Naive thymus-derived CD4-positive, alpha-beta T cell (primary cell): ENCODE results near the gene SLC4A5. TPM values are rescaled to one million over a fixed set of nuclear protein-coding genes. Genes with fewer than 3 reads are reported as not detected.

Experiments used
- ATAC-seq: fragments of 150-1000 bp; cut with Tn5 transposase; 2 replicates; pipeline ENCODE4 v1.10.0; 2021; ENCODE audit warnings: mild to moderate bottlenecking, moderate library complexity
- CTCF ChIA-PET: fragments of 350-600 bp; sonication (Branson Sonifier 250); formaldehyde crosslinking; loops from one replicate; lab custom pipeline; 2021; ENCODE audit warnings: antibody characterized with exemption; lab: Charles Lee
- POLR2A ChIA-PET: fragments of 350-600 bp; sonication (Branson Sonifier 250); formaldehyde crosslinking; loops from one replicate; lab custom pipeline; 2021; ENCODE audit warnings: antibody characterized with exemption, inconsistent platforms; lab: Charles Lee
- DNase-seq, 9 donors: peaks; one replicate each; pipeline versions ENCODE4 v3.0.0 to v3.0.0-alpha.2; 2020 to 2022; ENCODE audit warnings: mixed read lengths in 1 of 9
- H3K27ac ChIP-seq: one replicate; pipeline ENCODE4 v1.7.0; 2013; ENCODE audit warnings: mild to moderate bottlenecking, low read depth, low read length, moderate library complexity
- H3K27me3 ChIP-seq, 2 donors: one replicate each; pipeline ENCODE4 v1.7.0; 2013; ENCODE audit warnings: low read length in 2 of 2, mild to moderate bottlenecking in 2 of 2, moderate library complexity in 2 of 2; ENCODE audit not compliant: control insufficient read depth in 2 of 2, insufficient read depth in 2 of 2
- H3K36me3 ChIP-seq, 3 experiments: 1 replicate in 2 of 3; 2 replicates in 1 of 3; pipeline ENCODE4 v1.7.0; 2013; ENCODE audit warnings: low read length in 3 of 3, mild to moderate bottlenecking in 3 of 3, moderate library complexity in 1 of 3; ENCODE audit not compliant: insufficient read depth in 3 of 3, control insufficient read depth in 2 of 3
- H3K4me1 ChIP-seq, 2 donors: one replicate each; pipeline ENCODE4 v1.7.0; 2013; ENCODE audit warnings: low read length in 2 of 2, mild to moderate bottlenecking in 2 of 2, moderate library complexity in 1 of 2; ENCODE audit not compliant: control insufficient read depth in 2 of 2, insufficient read depth in 2 of 2
- H3K4me3 ChIP-seq: 2 replicates; pipeline ENCODE4 v1.7.0; 2013; ENCODE audit warnings: mild to moderate bottlenecking, low read length
- H3K9me3 ChIP-seq, 3 experiments: 1 replicate in 2 of 3; 2 replicates in 1 of 3; pipeline ENCODE4 v1.7.0; 2013; ENCODE audit warnings: low read length in 3 of 3; ENCODE audit not compliant: control insufficient read depth in 2 of 3
- H3K27ac Mint-ChIP-seq, 9 donors: one replicate each; pipeline ENCODE4 v1.8.0; 2020 to 2022; ENCODE audit warnings: mixed read lengths in 9 of 9, mild to moderate bottlenecking in 8 of 9, moderate library complexity in 5 of 9, inconsistent platforms in 2 of 9
- H3K27me3 Mint-ChIP-seq, 5 donors: one replicate each; pipeline ENCODE4 v1.8.0; 2021 to 2022; ENCODE audit warnings: mixed read lengths in 5 of 5, mild to moderate bottlenecking in 1 of 5
- H3K36me3 Mint-ChIP-seq, 5 donors: one replicate each; pipeline ENCODE4 v1.8.0; 2020 to 2022; ENCODE audit warnings: mixed read lengths in 5 of 5, mild to moderate bottlenecking in 3 of 5, inconsistent platforms in 1 of 5
- H3K4me1 Mint-ChIP-seq, 7 donors: one replicate each; pipeline ENCODE4 v1.8.0; 2020 to 2022; ENCODE audit warnings: mixed read lengths in 7 of 7, mild to moderate bottlenecking in 3 of 7, inconsistent platforms in 1 of 7
- H3K4me3 Mint-ChIP-seq, 10 donors: one replicate each; pipeline ENCODE4 v1.8.0; 2020 to 2022; ENCODE audit warnings: mild to moderate bottlenecking in 10 of 10, mixed read lengths in 10 of 10, moderate library complexity in 6 of 10, inconsistent platforms in 2 of 10
- H3K9me3 Mint-ChIP-seq, 11 donors: one replicate each; pipeline ENCODE4 v1.8.0; 2020 to 2022; ENCODE audit warnings: mixed read lengths in 11 of 11, mild to moderate bottlenecking in 4 of 11, inconsistent platforms in 1 of 11, moderate library complexity in 1 of 11
- intact Hi-C, 2 donors: fragments of 100-400 bp; cut with micrococcal nuclease; formaldehyde crosslinking; loops; one replicate each; pipeline ENCODE4 v1.15.1; 2023
- polyA plus RNA-seq, 2 donors: library from polyadenylated mRNA; unstranded; fragments of 300-500 nt; fragmentation: Illumina TruSeq; gene quantifications; one replicate each; pipeline ENCODE4 v1.2.3, GENCODE V29; 2021
- total RNA-seq, 6 experiments: library from RNA in 5 of 6; stranded (reverse) in 5 of 6; gene quantifications; 1 replicate in 5 of 6; 2 replicates in 1 of 6; pipeline ENCODE4 v1.2.3 and lab custom pipeline; 2021 to 2026

SLC4A5 gene
- total and polyA plus RNA-seq, 7 experiments from 2014 or later, result 0.59 to 20.8 (median 14.8) TPM

DNA sequence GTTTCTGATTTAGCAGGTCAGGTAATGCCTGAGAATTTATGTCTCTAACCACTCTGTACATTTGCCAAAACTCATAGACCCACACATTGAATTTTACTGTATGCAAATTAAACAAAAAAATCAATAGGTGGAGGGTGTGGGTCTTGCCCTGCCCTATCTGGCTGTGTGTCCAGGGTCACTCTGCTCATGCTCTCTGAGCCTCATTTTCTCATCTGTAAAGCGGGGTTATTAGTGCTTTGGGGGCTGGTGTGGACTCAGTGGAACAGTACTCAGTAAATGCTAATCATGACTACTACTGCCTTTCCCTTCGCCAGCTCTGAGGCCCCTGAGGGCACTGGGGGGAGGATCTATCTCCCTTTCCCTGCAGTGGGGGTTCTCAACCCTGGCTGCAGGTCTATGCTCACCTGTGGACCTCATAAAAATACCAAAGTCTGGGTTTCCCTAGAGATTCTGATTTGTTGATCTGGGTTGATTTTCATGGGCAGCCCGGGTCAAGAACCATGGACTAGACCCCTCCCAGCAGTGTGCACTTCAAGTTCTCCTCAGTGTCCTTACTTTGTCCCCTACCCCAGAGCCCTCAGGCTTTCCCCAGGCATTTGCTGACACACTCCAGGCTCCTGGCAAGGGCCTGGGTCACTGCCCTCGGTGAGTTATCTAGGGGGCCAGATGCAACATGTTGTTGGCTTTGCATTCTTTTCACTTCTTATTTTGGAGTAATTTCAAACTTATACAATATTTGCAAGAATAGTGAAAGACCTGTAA is 117.3 kb downstream of the SLC4A5 start:
- H3K4me1 Mint-ChIP-seq, result peaks cover 0 to 9% (median 0%) of the 10 kb centered on the region in 7 donors
- Histone ChIP-seq H3K36me3 (peaks cover 0 to 5% (median 0%) of the 10 kb centered on the region in 3 experiments), H3K9me3 (no peaks in the 10 kb centered on the region), H3K27me3 (no peaks in the 10 kb centered on the region), H3K27ac (no peak overlapping the region), H3K4me1 (no peaks in the 10 kb centered on the region), H3K4me3 (no peak overlapping the region)
- no peaks in the 10 kb centered on the region for H3K9me3 Mint-ChIP-seq
- no peak for DNase-seq
- POLR2A ChIA-PET, result no interaction called here
- peaks cover 0 to 29% (median 5%) of the 10 kb centered on the region in 5 donors for H3K36me3 Mint-ChIP-seq
- CTCF ChIA-PET, result no interaction called here
- intact Hi-C loops, result no loop called here
- H3K27me3 Mint-ChIP-seq, result no peaks in the 10 kb centered on the region
- ATAC-seq, result no peak
- H3K4me3 Mint-ChIP-seq, result no peak overlapping the region
- H3K27ac Mint-ChIP-seq, result peak overlapping the region in 2 of 9 donors; percentile 1 to 33

DNA sequence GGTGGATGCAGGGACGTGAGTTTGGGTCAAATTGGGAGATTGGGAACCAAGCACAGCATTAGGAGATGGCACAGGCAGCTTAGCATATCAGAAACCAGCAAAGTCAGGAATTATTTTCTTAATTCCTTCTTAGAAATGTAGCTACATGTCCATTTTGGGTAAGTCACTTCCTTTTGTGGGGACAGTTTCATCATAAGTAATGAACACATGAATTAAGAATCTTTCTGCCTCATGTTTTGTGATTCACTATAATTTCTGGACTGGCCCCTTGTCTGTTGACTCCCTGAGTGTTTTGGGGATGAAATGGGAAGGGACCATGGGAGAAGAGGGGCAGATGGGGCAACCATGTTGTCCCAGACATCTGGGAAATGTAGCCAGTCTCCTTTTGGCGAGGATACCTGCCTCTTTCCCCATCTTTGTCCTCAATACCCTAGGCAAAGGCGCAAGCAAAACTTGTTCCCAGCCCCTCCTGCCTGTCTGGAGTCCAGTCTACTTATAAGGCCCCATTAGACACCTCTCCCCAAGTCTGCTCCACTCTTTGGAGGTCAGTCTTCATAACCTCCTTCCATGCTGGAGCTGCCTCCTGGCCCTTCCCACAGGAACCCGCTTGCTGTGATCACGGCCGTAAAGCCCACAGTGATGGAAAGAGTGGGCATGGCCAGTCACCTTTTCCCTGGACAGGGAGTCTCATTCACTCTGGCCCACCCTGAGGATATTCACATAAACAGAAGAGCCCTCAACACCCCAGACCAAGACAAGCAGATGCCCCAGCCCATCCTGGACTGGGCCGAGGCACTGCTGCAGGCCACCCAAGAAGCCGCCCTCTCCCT is 119.1 kb downstream of the SLC4A5 start:
- no peaks in the 10 kb centered on the region for H3K4me1 ChIP-seq
- no peak overlapping the region for H3K4me3 Mint-ChIP-seq
- H3K27me3 Mint-ChIP-seq, result no peaks in the 10 kb centered on the region
- H3K36me3 ChIP-seq, result peaks cover 0 to 5% (median 0%) of the 10 kb centered on the region in 3 experiments
- CTCF ChIA-PET, result no interaction called here
- H3K9me3 Mint-ChIP-seq, result no peaks in the 10 kb centered on the region
- no peak overlapping the region for H3K4me3 ChIP-seq
- POLR2A ChIA-PET, result no interaction called here
- H3K36me3 Mint-ChIP-seq, result peaks cover 0 to 29% (median 6%) of the 10 kb centered on the region in 5 donors
- peaks cover 0 to 11% (median 0%) of the 10 kb centered on the region in 7 donors for H3K4me1 Mint-ChIP-seq
- peak overlapping the region in 3 of 9 donors; percentile 37 to 68 (median 52) for H3K27ac Mint-ChIP-seq
- ATAC-seq, result no peak
- no peaks in the 10 kb centered on the region for H3K27me3 ChIP-seq
- DNase-seq, result no peak
- no peaks in the 10 kb centered on the region for H3K9me3 ChIP-seq
- H3K27ac ChIP-seq, result no peak overlapping the region
- intact Hi-C loops, result no loop called here

DNA sequence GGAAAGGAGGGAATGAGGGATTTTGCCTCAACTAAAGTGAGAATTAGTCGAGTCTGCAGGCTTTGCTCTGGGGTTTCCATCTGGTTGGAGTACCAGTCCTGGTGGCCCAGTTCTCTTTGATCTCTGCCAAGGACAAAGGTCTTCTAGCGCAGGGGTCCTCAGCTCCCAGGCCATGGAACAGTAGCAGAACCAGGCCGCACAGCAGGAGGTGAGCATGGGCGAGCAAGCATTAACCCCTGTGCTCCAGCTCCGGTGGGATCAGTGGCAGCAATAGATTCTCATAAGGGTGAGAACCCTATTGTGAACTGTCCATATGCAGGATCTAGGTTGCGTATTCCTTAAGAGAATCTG is 120.9 kb downstream of the SLC4A5 start:
- Mint-ChIP-seq H3K4me1 (peaks cover 0 to 11% (median 0%) of the 10 kb centered on the region in 7 donors), H3K27ac (peak overlapping the region in 2 of 9 donors; percentile 14 to 42), H3K4me3 (no peak overlapping the region), H3K27me3 (no peaks in the 10 kb centered on the region), H3K9me3 (no peaks in the 10 kb centered on the region), H3K36me3 (peaks cover 0 to 21% (median 8%) of the 10 kb centered on the region in 5 donors)
- ChIA-PET POLR2A (no interaction called here), CTCF (no interaction called here)
- DNase-seq (no peak), ATAC-seq (no peak)
- Histone ChIP-seq H3K36me3 (peaks cover 0 to 5% (median 0%) of the 10 kb centered on the region in 3 experiments), H3K4me1 (no peaks in the 10 kb centered on the region), H3K9me3 (no peaks in the 10 kb centered on the region), H3K4me3 (no peak overlapping the region), H3K27ac (no peak overlapping the region), H3K27me3 (no peaks in the 10 kb centered on the region)
- intact Hi-C loops, result no loop called here

DNA sequence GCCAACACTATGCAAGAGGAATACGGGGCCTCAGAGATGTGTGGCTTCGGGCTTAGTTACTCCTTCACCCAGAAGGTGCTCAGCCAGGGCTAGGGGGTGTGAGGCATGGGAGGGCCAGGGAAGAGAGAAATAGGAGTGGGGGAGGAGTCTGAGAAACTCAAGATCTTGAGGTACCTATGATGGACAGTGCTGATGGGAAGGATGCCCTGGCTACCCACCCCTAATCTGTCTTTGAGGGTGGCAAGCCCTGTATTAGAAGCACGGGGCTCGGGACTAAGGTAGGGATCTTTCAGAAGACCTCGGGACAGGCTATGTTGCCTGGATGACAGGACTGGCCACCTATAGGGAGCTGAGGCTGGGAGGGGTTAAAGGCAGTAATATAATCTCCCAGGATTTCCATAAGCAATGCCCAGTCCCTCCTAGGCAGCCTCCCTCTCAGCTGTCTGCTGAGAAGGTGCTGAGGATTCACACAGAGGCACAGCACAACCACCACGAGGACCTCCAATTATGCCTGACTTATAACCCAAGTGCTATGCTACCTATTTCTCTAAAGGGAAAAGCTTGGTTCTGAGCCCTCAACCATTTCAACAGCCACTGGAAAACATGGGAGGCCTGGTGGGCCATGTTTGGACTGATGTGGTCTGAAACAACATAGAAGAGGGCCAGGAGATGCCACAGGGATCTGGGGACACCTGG is 121.5 kb downstream of the SLC4A5 start:
- intact Hi-C loops, result no loop called here
- no peaks in the 10 kb centered on the region for H3K9me3 ChIP-seq
- H3K27ac Mint-ChIP-seq, result peak overlapping the region in 3 of 9 donors; percentile 14 to 42 (median 19)
- POLR2A ChIA-PET, result no interaction called here
- H3K36me3 Mint-ChIP-seq, result peaks cover 0 to 21% (median 9%) of the 10 kb centered on the region in 5 donors
- H3K4me1 Mint-ChIP-seq, result peaks cover 0 to 11% (median 0%) of the 10 kb centered on the region in 7 donors
- H3K27me3 Mint-ChIP-seq, result no peaks in the 10 kb centered on the region
- no peak overlapping the region for H3K4me3 ChIP-seq
- H3K27ac ChIP-seq, result no peak overlapping the region
- DNase-seq, result no peak
- ATAC-seq, result no peak
- H3K36me3 ChIP-seq, result peaks cover 0 to 7% (median 0%) of the 10 kb centered on the region in 3 experiments
- CTCF ChIA-PET, result no interaction called here
- H3K27me3 ChIP-seq, result no peaks in the 10 kb centered on the region
- no peak overlapping the region for H3K4me3 Mint-ChIP-seq
- H3K4me1 ChIP-seq, result no peaks in the 10 kb centered on the region
- H3K9me3 Mint-ChIP-seq, result no peaks in the 10 kb centered on the region

DNA sequence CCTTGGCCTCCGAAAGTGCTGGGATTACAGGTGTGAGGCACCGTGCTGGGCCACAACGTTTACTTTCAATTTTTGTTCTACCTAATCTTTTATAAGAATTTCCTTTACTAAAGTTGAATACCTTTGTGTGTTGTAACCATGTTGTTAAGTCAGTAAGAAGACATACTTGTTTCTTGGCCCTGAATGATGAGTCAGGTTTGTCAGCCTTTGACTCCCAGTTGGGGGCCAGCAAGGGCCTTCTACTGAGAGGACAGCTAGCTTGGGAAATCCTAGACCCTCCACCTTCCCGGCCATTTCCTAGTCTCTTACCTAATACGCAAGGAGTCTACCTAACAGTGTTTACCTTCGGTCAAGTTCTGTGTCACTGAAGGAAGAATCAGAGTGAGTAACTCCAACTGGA is 122.1 kb downstream of the SLC4A5 start:
- no peak overlapping the region for H3K27ac Mint-ChIP-seq
- no peak for DNase-seq
- ATAC-seq, result no peak
- Histone ChIP-seq H3K9me3 (no peaks in the 10 kb centered on the region), H3K4me1 (no peaks in the 10 kb centered on the region), H3K36me3 (peaks cover 0 to 10% (median 0%) of the 10 kb centered on the region in 3 experiments), H3K27ac (no peak overlapping the region), H3K4me3 (no peak overlapping the region), H3K27me3 (no peaks in the 10 kb centered on the region)
- no peaks in the 10 kb centered on the region for H3K27me3 Mint-ChIP-seq
- H3K4me3 Mint-ChIP-seq, result no peak overlapping the region
- POLR2A ChIA-PET, result no interaction called here
- H3K36me3 Mint-ChIP-seq, result peaks cover 0 to 17% (median 9%) of the 10 kb centered on the region in 5 donors
- CTCF ChIA-PET, result no interaction called here
- intact Hi-C loops, result no loop called here
- peaks cover 0 to 11% (median 0%) of the 10 kb centered on the region in 7 donors for H3K4me1 Mint-ChIP-seq
- H3K9me3 Mint-ChIP-seq, result no peaks in the 10 kb centered on the region

DNA sequence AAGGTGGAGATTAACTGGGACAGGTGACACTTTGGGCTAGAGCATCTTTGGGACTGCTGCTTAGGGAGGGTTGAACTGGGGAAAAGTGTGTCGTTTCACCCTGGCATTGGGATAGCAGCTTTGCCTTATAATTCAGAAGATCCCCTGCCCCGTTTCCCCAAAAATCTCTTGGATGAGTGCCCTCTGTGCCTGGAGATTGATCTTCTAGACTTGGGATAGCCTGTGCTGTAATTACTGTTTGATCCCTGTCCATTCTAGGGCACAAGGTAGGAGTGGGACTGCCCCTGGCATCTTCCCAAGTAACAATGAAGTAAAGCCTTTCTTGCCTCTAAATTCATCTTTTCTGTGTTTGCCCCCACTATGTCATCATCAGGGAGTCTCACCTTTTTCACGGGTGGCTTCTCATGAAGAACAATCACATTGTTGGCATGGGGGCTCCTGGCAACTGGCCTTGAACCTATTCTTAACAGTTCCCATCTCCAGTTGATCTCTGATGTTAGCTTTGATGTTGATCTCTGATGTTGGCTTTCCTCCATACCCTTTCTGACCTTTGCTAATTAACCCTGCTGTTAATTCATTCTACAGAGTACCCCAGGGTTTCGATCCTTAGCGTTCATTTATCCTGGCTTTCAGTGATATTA is 123.2 kb downstream of the SLC4A5 start:
- CTCF ChIA-PET, result no interaction called here
- Mint-ChIP-seq H3K4me3 (no peak overlapping the region), H3K36me3 (peaks cover 0 to 17% (median 9%) of the 10 kb centered on the region in 5 donors), H3K4me1 (peaks cover 0 to 11% (median 0%) of the 10 kb centered on the region in 7 donors), H3K9me3 (no peaks in the 10 kb centered on the region), H3K27me3 (no peaks in the 10 kb centered on the region), H3K27ac (peak overlapping the region in 3 of 9 donors; percentile 51 to 73 (median 68))
- no peak overlapping the region for H3K4me3 ChIP-seq
- intact Hi-C loops, result no loop called here
- H3K27me3 ChIP-seq, result no peaks in the 10 kb centered on the region
- H3K36me3 ChIP-seq, result peaks cover 0 to 10% (median 0%) of the 10 kb centered on the region in 3 experiments
- ATAC-seq (no peak), DNase-seq (no peak)
- H3K9me3 ChIP-seq, result no peaks in the 10 kb centered on the region
- POLR2A ChIA-PET, result interaction anchor here (0.7 kb wide), 1 partner anchor 350 kb away, joined by 5 read pairs; no protein-coding TSS in a partner anchor
- H3K4me1 ChIP-seq, result no peaks in the 10 kb centered on the region
- no peak overlapping the region for H3K27ac ChIP-seq
